ENCODE results near the gene TAF4B.
A peak's percentile ranks its signal among the peaks of the same experiment; 100 is the strongest.
"Not testable (repeated sequence)": the region's sequence is repeated elsewhere in the genome, so short reads cannot be mapped to it uniquely, and the experiment has no call there.

TAF4B gene, protein sequence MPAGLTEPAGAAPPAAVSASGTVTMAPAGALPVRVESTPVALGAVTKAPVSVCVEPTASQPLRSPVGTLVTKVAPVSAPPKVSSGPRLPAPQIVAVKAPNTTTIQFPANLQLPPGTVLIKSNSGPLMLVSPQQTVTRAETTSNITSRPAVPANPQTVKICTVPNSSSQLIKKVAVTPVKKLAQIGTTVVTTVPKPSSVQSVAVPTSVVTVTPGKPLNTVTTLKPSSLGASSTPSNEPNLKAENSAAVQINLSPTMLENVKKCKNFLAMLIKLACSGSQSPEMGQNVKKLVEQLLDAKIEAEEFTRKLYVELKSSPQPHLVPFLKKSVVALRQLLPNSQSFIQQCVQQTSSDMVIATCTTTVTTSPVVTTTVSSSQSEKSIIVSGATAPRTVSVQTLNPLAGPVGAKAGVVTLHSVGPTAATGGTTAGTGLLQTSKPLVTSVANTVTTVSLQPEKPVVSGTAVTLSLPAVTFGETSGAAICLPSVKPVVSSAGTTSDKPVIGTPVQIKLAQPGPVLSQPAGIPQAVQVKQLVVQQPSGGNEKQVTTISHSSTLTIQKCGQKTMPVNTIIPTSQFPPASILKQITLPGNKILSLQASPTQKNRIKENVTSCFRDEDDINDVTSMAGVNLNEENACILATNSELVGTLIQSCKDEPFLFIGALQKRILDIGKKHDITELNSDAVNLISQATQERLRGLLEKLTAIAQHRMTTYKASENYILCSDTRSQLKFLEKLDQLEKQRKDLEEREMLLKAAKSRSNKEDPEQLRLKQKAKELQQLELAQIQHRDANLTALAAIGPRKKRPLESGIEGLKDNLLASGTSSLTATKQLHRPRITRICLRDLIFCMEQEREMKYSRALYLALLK

DNA sequence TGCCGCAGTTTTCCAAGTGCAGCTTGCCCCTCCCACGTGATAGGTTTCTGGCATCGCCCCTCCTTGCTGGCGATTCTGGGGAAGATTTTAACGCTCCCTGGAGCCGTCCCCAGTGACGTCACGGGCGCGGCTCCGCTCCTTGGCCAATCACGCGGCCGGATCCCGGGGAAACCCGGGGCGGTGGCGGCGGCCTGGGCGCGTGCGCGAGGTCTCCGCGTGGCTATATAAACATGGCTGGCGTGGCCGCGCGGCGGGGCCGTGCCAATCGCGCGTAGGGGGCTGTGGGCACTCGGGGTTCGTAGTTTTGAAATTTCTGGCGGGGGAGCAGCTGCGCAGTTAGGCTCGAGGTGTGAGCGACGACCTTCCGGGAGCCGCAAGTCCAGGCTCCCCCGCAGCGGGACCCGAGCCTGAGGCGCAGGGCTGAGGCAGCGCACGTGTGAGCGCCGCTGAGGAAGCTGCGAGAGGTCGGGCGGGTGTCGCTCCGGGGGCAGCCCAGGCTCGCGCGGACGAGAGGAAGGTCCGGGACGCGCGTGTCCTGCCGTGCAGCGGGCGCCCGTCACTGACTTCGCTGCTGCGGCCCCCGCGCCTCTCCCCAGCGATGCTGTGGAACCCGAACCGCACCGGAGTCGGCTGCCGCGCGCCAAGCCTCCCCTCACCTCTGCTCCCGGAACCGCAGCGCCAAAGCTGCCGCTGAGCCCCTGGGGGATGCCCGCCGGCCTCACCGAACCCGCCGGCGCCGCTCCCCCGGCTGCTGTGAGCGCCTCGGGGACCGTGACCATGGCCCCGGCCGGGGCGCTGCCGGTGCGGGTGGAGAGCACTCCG, at the start of gene TAF4B:
TAF4B (plus strand) TSS at position 217 of the 822 bp plus-strand sequence; CDS start at position 706, 489 bp downstream.
- DNase-seq (ENCODE audit: low spot score) = peak; percentile 94

DNA sequence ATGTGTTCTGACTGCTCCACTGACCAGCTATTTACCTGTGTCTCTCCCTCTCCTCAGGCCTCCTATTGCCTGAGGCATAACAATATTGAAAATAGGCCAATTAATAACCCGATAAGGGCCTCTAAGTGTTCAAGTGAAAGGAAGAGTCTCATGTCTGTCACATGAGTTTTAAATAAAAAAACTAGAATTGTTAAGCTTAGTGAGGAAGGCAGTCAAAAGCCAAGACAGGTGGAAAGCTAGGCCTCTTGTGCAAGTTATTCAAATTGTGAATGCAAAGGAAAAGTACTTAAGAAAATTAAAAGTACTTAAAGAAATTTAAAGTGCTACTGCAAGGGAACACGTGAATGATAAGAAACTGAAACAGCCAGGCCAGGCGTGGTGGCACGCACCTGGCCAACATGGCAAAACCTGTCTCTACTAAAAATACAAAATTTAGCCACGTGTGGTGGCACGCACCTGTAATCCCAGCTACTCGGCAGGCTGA, 44.9 kb upstream of the TAF4B start:
- no peak for DNase-seq (ENCODE audit: low spot score)

DNA sequence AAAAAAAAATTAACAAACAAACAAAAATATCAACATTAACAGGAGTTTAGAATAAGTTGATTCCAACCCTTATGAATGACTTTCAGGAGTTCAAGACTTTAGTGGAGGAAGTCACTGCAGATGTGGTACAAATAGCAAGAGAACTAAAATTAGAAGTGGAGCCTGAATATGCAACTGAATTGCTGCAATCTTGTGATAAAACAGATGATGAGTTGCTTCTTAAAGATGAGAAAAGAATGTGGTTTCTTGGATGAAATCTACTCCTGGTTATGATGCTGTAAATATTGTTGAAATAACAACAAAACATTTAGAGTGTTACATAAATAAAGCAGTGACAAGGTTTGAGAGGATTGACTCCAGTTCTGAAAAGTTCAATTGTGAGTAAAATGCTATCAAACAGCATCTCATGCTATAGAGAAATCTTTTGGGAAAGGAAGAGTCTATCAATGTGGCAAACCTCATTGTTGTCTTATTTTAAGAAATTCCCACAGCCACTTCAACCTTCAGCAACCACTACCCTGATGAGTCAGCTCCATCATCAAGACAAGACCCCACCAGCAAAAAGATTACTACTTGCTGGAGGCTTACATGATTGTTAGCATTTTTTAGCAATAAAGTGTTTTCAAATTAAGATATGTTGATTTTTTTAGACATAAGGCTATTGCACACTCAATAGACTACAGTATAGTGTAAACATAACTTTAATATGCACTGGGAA, 42.7 kb upstream of the TAF4B start:
- no peak for DNase-seq (ENCODE audit: low spot score)

DNA sequence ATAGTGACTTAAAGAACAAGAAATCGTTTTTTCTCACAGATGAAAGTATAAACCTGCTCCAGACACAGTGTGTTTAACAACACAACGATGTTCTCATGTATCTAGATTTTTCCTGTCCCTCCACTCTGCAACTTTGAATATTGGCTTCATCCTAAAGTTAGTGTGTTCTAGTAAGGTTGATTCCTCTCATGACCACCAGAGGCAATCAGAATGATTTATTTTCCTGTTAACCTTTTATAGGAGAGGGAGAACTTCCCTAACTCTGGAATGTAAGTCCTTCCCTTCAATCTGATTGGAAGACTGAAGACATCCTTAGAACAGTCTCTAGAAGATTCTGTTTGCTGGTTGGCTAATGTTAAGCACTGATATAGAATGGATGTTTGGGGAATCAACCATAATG, 41.0 kb upstream of the TAF4B start:
- no peak for DNase-seq (ENCODE audit: low spot score)

DNA sequence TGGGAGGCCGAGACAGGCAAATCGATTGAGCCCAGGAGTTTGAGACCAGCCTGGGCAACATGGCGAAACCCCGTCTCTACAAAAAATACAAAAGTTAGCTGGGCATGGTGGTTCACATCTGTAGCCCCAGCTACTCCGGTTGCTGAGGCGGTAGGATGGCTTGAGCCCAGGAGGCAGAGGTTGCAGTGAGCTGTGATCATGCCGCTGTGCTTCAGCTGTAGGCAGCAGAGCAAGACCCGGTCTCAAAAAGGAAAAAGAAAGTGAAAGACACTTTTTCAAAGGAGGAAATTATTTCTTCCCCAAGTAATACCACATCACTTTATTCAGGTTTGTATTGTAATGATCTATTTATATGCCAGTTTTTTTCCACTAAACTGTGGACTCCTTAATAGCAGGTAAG, 35.7 kb upstream of the TAF4B start:
- peak; percentile 54 for DNase-seq (ENCODE audit: low spot score)

DNA sequence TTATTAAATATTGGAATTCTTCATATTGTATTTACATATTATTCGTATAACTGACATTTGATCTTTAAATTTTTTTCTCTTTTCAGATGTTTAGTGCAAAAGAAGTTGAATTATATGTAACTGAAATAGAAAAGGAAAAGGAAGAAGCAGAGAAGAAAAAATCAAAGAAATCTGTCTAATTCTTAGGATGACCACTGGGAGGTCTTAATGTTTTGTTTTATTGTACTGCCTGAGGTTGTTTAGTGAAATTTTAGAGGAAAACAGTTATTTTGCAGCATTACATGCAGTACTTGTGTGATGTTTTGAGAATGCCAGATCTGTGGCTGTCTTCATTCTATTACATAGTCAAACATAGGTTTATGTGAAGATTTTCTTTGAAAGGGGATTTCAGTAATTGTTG, 34.0 kb upstream of the TAF4B start:
- no peak for DNase-seq (ENCODE audit: low spot score)

DNA sequence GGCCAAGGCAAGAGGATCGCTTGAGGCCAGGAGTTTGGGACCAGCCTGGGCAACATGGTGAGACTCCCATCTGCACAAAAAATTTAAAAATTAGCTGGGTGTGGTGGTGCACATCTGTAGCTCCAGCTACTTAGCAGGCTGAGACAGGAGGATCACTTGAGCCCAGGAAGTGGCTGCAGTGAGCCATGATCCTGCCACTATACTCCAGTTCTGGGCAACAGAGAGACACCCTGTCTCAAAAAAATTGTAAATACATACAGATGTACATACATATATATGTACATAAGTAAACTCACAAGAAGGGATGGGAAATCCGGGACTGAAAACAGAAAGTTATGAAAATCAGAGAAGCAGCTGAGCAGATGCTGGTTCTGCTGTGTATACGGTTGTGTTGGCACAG, 29.6 kb upstream of the TAF4B start:
- no peak for DNase-seq (ENCODE audit: low spot score)

DNA sequence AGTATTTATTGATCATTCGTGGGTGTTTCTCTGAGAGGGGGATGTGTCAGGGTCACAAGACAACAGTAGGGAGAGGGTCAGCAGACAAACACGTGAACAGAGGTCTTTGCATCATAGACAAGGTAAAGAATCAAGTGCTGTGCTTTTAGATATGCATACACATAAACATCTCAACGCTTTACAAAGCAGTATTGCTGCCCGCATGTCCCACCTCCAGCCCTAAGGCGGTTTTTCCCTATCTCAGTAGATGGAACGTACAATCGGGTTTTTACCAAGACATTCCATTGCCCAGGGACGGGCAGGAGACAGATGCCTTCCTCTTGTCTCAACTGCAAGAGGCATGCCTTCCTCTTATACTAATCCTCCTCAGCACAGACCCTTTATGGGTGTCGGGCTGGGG, 24.2 kb upstream of the TAF4B start:
- DNase-seq (ENCODE audit: low spot score) = not testable (repeated sequence)

DNA sequence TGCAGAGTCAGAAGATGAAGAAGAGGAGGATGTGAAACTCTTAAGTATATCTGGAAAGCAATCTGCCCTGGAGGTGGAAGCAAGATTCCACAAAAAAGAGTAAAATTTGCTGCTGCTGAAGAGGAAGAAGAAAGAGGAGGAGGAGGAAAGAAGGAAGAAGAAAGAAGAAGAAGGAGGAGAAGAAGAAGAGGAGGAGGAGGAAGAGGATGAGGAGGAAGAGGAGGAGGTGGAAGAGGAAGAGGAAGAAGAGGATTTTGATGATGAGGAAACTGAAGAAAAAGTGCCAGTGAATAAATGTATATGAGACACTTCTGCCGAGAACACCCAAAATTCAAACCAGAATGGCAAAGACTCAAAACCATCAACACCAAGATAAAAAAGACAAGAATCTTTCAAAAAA, 20.9 kb upstream of the TAF4B start:
- DNase-seq (ENCODE audit: low spot score) = no peak

DNA sequence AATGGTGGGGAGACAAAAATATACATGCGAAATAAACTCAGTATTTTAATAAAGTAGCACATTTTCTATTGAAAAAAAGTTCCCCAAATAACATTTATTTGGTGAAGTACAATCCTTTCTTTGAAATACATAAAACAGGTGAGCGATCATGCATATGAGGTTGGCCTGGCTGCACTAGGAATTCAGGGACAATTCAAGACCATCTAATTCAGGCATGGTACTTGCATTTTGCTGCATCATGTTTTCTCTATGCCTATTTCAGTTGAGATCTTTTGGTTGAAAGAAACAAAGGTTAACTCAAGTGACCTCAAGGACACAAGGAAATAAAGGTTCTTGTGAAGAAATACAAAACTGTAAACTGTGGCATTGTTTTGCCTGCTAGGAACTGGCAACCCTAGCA, 19.8 kb upstream of the TAF4B start:
- DNase-seq (ENCODE audit: low spot score) = no peak

DNA sequence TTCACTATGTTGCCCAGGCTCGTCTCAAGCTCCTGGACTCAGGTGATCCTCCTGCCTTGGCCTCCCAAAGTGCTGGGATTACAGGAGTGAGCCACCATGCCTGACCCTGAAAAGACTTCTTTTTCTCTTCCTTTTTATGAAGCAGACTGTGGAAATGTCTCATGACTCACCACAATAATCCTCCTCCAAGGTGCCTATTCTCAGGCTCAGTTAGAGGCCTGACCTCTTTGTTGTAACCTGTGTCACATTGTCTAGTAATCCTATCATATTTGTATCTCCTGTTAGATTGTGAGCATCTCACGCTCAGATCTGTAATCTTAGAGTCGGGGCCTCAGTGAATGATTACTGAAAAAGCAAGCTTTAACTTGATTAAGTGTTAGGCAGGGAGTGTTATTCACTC, 18.3 kb upstream of the TAF4B start:
- DNase-seq (ENCODE audit: low spot score) = no peak

DNA sequence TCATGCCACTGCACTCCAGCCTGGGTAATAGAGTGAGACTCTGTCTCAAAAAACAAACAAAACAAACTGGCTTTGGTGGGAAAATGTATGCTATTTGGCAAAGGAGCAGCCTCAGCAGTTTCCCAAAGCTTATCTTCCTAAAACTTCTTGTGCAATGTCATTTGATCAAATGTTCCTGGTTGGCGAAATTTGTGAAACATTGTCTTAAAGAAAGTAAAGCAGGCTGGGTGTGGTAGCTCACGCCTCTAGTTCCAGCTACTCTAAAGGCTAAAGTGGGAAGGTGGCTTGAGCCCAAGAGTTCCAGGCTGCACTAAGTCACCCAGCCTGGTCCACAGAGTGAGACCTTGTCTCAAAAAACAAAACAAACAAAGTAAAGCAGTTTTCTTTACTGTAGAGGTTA, 17.3 kb upstream of the TAF4B start:
- no peak for DNase-seq (ENCODE audit: low spot score)

DNA sequence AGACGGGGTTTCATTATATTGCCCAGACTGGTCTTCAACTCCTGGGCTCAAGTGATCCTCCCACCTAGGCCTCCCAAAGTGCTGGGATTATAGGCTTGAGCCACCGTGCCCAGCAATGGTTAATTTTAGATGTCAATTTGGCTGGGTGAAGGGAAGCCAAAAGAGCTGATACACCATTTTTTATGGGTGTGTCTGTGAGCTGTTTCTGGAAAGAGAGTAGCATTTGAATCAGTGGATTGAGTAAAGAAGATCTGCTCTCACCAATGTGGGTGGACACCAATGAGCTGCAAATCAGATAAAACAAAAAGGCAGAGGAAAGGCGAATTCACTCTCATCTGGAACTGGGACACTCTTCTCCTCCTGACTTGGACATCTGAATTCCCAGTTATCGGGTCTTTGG, 16.1 kb upstream of the TAF4B start:
- no peak for DNase-seq (ENCODE audit: low spot score)

DNA sequence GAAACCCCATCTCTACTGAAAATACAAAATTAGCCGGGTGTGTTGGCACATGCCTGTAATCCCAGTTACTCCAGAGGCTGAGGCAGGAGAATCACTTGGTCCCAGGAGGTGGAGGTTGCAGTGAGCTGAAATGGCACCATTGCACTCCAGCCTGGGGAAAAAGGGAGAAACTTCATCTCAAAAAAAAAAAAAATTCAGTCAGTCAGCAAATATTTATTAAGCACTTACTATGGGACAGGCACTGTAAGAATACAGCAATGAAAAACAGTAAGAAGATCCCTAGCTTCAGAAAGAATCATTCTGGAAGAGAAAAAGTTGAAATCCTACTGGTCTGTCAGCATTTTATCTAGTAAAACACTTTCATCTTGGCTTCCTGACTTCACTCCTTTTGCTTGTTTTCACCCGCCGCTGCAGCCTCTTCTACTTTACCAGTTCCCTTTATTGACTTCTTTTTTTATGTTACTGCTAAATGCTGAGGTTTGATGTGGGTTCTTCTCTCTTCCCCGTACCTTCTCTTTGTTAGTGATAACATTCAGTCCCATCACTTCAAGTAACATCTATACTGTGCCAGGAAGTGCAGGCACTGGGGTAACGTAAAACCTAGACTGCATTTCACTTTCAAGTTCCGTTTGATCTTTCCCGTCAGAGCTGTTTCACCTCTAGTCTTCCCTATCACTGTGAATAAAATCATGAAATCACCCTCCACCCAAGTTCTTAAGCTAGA, 10.8 kb upstream of the TAF4B start:
- peak; percentile 67 for DNase-seq (ENCODE audit: low spot score)

DNA sequence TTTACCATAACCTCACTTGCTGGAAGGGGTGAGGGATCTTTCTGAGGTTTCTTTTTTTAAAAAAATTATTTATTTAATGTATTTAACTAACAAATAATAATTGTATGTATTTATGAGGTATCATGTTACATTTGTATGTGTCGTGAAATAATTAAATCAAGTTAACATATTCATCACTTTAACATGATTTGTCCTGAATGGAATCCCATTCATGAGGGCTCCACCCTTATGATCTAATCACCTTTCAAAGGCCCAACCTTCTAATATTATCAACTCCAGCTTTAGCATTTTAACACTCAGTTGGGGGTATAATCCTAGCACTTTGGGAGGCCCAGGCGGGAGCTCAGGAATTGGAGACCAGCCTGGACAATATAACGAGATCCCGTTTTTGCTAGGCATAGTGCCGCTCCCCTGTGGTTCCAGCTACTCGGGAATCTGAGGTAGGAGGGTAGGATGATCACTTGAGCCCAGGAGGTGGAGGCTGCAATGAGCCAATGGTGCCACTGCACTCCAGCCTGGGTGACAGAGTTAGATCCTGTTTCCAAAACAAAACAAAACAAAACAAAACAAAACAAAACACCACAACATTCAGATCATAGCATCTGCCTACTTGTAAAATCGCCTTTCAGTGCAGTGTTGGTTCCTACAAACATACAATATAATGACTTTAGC, 1.1 kb upstream of the TAF4B start:
- DNase-seq (ENCODE audit: low spot score) = no peak

DNA sequence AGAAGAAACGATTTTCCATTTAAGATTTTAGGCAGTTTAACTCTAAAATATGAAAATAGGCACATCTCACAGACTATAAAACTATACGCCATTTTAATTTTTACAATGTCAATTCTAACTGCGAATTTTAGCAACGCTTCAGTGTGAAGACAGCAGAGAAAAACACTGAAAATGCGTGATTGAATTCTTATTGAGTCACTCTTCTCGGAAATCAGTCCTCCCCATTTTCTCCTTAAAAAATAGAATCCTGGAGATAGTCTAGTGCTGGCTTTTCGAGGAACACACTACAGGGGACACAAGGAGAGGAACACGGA, 373 bp upstream of the TAF4B start:
- DNase-seq (ENCODE audit: low spot score) = no peak

DNA sequence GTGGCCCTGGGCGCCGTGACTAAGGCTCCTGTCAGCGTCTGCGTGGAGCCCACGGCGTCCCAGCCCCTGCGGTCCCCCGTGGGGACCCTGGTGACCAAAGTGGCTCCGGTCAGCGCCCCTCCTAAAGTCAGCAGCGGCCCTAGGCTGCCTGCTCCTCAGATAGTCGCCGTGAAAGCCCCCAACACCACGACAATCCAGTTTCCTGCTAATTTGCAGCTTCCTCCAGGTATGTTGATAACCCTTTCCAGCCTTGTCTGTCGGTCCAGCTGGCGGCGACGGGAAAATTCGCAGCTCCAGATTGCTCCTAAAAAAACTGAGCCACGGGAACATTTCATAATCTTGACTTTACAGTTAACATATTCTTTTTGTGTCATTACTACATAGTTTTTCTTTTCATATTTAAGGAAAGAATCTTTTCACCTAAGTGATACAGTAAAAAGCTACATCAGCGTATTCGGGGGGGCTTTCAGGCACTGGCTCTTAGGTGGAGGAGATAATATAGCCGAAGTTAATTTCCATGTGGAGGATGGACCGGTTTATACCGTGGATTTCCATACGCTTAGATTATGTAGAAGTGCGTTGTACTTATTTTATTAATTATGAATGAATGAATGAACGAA, 916 bp downstream of the TAF4B start:
- no peak for DNase-seq (ENCODE audit: low spot score)

DNA sequence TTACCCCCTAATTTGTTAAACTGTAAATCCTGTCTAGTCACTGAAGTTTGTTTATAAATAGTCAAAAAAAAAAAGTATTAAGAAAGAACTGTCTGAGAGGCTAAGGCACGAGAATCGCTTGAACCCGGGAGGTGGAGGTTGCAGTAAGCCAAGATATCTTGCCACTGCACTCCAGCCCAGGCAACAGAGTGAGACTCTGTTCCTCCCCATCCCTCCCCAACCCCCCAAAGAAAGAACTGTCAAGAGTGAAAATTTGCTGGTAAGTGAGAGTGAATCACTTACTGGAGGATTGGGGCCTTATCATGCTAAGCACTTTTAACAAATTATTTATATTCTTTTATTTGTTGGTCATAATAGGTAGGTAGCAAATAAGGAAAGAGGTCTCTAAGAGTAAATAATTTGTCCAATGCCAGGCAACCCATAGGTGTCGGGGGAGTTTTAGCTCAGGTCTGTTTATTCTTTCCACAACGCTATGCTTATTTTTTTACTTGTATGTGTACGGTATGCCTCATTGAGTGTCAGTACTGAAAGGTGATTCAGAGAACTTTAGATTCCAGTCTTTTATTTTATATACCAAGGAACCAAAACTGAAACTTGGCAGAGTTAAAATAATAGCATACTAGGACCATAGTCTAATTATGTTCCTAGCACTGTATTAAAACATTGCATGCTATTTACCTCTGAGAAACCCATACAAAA, 2.5 kb downstream of the TAF4B start:
- no peak for DNase-seq (ENCODE audit: low spot score)

DNA sequence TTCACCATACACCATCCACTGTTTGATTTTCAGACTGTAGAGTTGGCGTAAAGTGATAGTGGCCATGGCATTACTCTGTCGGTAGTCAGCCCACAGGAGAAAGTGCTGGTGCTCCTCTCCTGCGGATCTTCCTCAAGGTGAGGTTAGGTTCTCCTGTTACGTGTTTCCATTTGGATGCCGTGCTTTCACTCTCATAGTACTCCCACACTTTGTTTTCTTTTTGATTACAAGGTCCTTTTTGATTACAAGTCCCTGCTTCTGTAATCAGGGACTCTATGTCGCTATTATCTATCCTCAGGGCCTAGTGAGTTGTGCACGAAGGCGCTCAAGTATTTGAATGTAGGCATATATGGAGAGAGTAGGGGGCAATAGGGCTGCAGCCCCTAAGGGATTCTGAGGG, 4.3 kb downstream of the TAF4B start:
- no peak for DNase-seq (ENCODE audit: low spot score)

Data from CD4-positive, alpha-beta T cell treated with Interleukin-15 for 4 hours (primary cell).